Peyer's patch (tissue), 4 donors: ENCODE measurements around the gene DNAJA4. TPM values are rescaled to one million over a fixed set of nuclear protein-coding genes. Genes with fewer than 3 reads are reported as not detected.

Experiments used
- DNase-seq, 3 donors: peaks; one replicate each; pipeline ENCODE4 v3.0.0-alpha.2; 2017 to 2019
- H3K27ac ChIP-seq, 4 donors: fragments of 200-600 bp; sonication (generic); one replicate each; pipeline ENCODE4 v1.5.1; 2016 to 2019
- H3K27me3 ChIP-seq, 2 donors: fragments of 200-600 bp; sonication (generic); one replicate each; pipeline ENCODE4 v1.5.1; 2019
- H3K36me3 ChIP-seq, 3 donors: fragments of 200-600 bp; sonication (generic); one replicate each; pipeline ENCODE4 v1.5.1; 2016 to 2019
- H3K4me1 ChIP-seq, 4 donors: fragments of 200-600 bp; sonication (generic); one replicate each; pipeline ENCODE4 v1.5.1; 2016 to 2019
- H3K4me3 ChIP-seq, 4 donors: fragments of 200-600 bp; sonication (generic); 1 replicate in 3 of 4; 2 replicates in 1 of 4; pipeline ENCODE4 v1.5.1; 2016 to 2019; ENCODE audit warnings: mild to moderate bottlenecking in 1 of 4
- H3K9me3 ChIP-seq, 4 donors: fragments of 200-600 bp; sonication (generic); one replicate each; pipeline ENCODE4 v1.5.1; 2016 to 2019; ENCODE audit warnings: mild to moderate bottlenecking in 1 of 4
- POLR2A ChIP-seq, 2 donors: fragments of 450-650 bp; IDR thresholded peaks; one replicate each; pipeline ENCODE4 v1.5.1; 2017; ENCODE audit warnings: antibody characterized with exemption in 2 of 2, mild to moderate bottlenecking in 2 of 2, moderate library complexity in 2 of 2
- total RNA-seq, 4 donors: library from RNA; depleted of rRNA; stranded (reverse); fragments of >200 nt; gene quantifications; one replicate each; pipeline ENCODE4 v1.1.0, GENCODE V29; 2016
- TF ChIP-seq, protein P1 (sequence below), 6 experiments: fragments of 450-650 bp in 4 of 6; fragments of 200-600 bp in 2 of 6; sonication (generic) in 1 of 6; IDR thresholded peaks; one replicate each; pipeline ENCODE4 v1.5.1; 2017 to 2019; ENCODE audit warnings: antibody characterized with exemption in 6 of 6, mild to moderate bottlenecking in 3 of 6, moderate library complexity in 1 of 6

DNAJA4 gene
- total RNA-seq, 4 donors from 2014 or later = 25.6 to 48.9 (median 33.5) TPM

GRCh38 chr15:78280319-78281072 is 16.1 kb downstream of the DNAJA4 start:
- no peak overlapping the region for H3K4me3 ChIP-seq
- H3K9me3 ChIP-seq = no peaks in the 10 kb centered on the region
- H3K4me1 ChIP-seq = no peaks in the 10 kb centered on the region
- no peak for TF ChIP-seq POLR2A (IDR thresholded peaks at IDR 0.05)
- TF ChIP-seq, protein P1, sequence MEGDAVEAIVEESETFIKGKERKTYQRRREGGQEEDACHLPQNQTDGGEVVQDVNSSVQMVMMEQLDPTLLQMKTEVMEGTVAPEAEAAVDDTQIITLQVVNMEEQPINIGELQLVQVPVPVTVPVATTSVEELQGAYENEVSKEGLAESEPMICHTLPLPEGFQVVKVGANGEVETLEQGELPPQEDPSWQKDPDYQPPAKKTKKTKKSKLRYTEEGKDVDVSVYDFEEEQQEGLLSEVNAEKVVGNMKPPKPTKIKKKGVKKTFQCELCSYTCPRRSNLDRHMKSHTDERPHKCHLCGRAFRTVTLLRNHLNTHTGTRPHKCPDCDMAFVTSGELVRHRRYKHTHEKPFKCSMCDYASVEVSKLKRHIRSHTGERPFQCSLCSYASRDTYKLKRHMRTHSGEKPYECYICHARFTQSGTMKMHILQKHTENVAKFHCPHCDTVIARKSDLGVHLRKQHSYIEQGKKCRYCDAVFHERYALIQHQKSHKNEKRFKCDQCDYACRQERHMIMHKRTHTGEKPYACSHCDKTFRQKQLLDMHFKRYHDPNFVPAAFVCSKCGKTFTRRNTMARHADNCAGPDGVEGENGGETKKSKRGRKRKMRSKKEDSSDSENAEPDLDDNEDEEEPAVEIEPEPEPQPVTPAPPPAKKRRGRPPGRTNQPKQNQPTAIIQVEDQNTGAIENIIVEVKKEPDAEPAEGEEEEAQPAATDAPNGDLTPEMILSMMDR (IDR thresholded peaks at IDR 0.05) = no peak
- H3K27ac ChIP-seq = no peak overlapping the region
- no peaks in the 10 kb centered on the region for H3K27me3 ChIP-seq
- H3K36me3 ChIP-seq = peaks cover 0 to 47% (median 0%) of the 10 kb centered on the region in 3 donors
- DNase-seq = no peak

- H3K36me3 ChIP-seq = peaks cover 0 to 43% (median 0%) of the 10 kb centered on the region in 3 donors
- no peaks in the 10 kb centered on the region for H3K9me3 ChIP-seq
- no peak for DNase-seq
- no peak overlapping the region for H3K4me3 ChIP-seq
- TF ChIP-seq, protein P1 (IDR thresholded peaks at IDR 0.05) = no peak
- no peaks in the 10 kb centered on the region for H3K27me3 ChIP-seq
- H3K27ac ChIP-seq = no peak overlapping the region
- no peaks in the 10 kb centered on the region for H3K4me1 ChIP-seq
Measured at GRCh38 chr15:78282324-78282723, 18.0 kb downstream of the DNAJA4 start.

- H3K4me1 ChIP-seq = no peaks in the 10 kb centered on the region
- no peaks in the 10 kb centered on the region for H3K9me3 ChIP-seq
- TF ChIP-seq POLR2A (IDR thresholded peaks at IDR 0.05) = no peak
- TF ChIP-seq, protein P1 (IDR thresholded peaks at IDR 0.05) = no peak
- H3K27me3 ChIP-seq = no peaks in the 10 kb centered on the region
- no peak overlapping the region for H3K27ac ChIP-seq
- peaks cover 0 to 47% (median 0%) of the 10 kb centered on the region in 3 donors for H3K36me3 ChIP-seq
- H3K4me3 ChIP-seq = no peak overlapping the region
- DNase-seq = no peak
Measured at GRCh38 chr15:78284758-78285157, 20.4 kb downstream of the DNAJA4 start.

- Histone ChIP-seq H3K4me3 (no peak overlapping the region), H3K4me1 (no peaks in the 10 kb centered on the region), H3K27me3 (no peaks in the 10 kb centered on the region), H3K9me3 (no peaks in the 10 kb centered on the region), H3K36me3 (peaks cover 0 to 39% (median 0%) of the 10 kb centered on the region in 3 donors), H3K27ac (no peak overlapping the region)
- no peak for TF ChIP-seq POLR2A (IDR thresholded peaks at IDR 0.05)
- TF ChIP-seq, protein P1 (IDR thresholded peaks at IDR 0.05) = no peak
- DNase-seq = no peak
Measured at GRCh38 chr15:78290222-78290621, 25.9 kb downstream of the DNAJA4 start.

DNA sequence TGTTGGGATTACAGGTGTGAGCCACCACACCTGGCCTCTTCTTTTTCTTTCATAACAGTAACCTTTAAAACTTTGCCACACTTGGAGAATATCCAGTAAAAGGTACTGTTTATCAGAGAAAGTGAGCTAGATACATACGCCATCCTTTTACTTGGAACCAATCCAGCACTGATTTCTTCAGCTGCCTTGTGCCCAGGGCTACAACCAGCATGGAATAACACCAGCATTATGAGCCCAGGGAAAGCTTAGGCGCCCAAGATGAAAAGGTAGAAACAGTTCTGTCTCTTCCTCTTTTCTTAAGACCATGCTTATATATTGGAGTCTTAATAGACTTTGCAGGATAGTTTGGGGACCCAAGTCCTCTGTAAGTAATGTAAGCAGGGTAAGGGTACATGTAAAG is 26.7 kb downstream of the DNAJA4 start:
- no peak for DNase-seq
- Histone ChIP-seq H3K27me3 (no peaks in the 10 kb centered on the region), H3K4me1 (no peaks in the 10 kb centered on the region), H3K4me3 (no peak overlapping the region), H3K27ac (no peak overlapping the region), H3K36me3 (peaks cover 0 to 39% (median 0%) of the 10 kb centered on the region in 3 donors), H3K9me3 (no peaks in the 10 kb centered on the region)
- no peak for TF ChIP-seq POLR2A (IDR thresholded peaks at IDR 0.05)
- TF ChIP-seq, protein P1 (IDR thresholded peaks at IDR 0.05) = no peak
